Karpas-422 (cell line): Measurements from ENCODE around the gene LRRC37B. TPM values are rescaled to one million over a fixed set of nuclear protein-coding genes. Genes with fewer than 3 reads are reported as not detected.
"Not testable (repeated sequence)": the region's sequence is repeated elsewhere in the genome, so short reads cannot be mapped to it uniquely, and the experiment has no call there.

Experiments
- DNase-seq: peaks from one replicate; pipeline ENCODE4 v3.0.0-alpha.2; 2015
- H2AFZ ChIP-seq: fragments of 200-600 bp; sonication (generic); 2 replicates; pipeline ENCODE4 v1.6.1; 2014; ENCODE audit warnings: antibody characterized with exemption, low read length, mixed read lengths
- H3K27ac ChIP-seq: fragments of 200-600 bp; sonication (generic); 2 replicates; pipeline ENCODE4 v1.5.1; 2014; ENCODE audit warnings: mild to moderate bottlenecking, low read length, moderate library complexity
- H3K27me3 ChIP-seq: fragments of 200-600 bp; sonication (generic); 2 replicates; pipeline ENCODE4 v1.6.1; 2014; ENCODE audit warnings: low read length, mixed read lengths
- H3K36me3 ChIP-seq: fragments of 200-600 bp; sonication (generic); 2 replicates; pipeline ENCODE4 v1.6.1; 2014; ENCODE audit warnings: low read length, mixed read lengths; ENCODE audit not compliant: insufficient read depth
- H3K4me1 ChIP-seq: fragments of 200-600 bp; sonication (generic); 2 replicates; pipeline ENCODE4 v1.6.1; 2014; ENCODE audit warnings: mild to moderate bottlenecking, low read length, mixed read lengths
- H3K4me2 ChIP-seq: fragments of 200-600 bp; sonication (generic); 2 replicates; pipeline ENCODE4 v1.6.1; 2014; ENCODE audit warnings: low read length, low read depth, mild to moderate bottlenecking; ENCODE audit not compliant: poor library complexity, severe bottlenecking
- H3K4me3 ChIP-seq: fragments of 200-600 bp; sonication (generic); 2 replicates; pipeline ENCODE4 v1.5.1; 2014; ENCODE audit warnings: mild to moderate bottlenecking, antibody characterized with exemption, low read length, mixed read lengths
- H3K79me2 ChIP-seq: fragments of 200-600 bp; sonication (generic); 2 replicates; pipeline ENCODE4 v1.6.1; 2014; ENCODE audit warnings: mild to moderate bottlenecking, low read length, mixed read lengths
- H3K9ac ChIP-seq: fragments of 200-600 bp; sonication (generic); 2 replicates; pipeline ENCODE4 v1.6.0; 2014; ENCODE audit warnings: low read length
- H3K9me2 ChIP-seq: fragments of 200-600 bp; sonication (generic), shearing (Covaris generic); replicated peaks from 2 replicates; pipeline ENCODE4 v1.6.0; 2014; ENCODE audit warnings: mild to moderate bottlenecking, low read length, moderate library complexity; ENCODE audit not compliant: insufficient read depth
- H3K9me3 ChIP-seq: fragments of 300-700, 200-600 bp; sonication (generic); 2 replicates; pipeline ENCODE4 v1.6.1; 2014; ENCODE audit warnings: low read length, mixed read lengths
- H4K20me1 ChIP-seq: fragments of 200-600 bp; sonication (generic); 2 replicates; pipeline ENCODE4 v1.6.1; 2014; ENCODE audit warnings: mild to moderate bottlenecking, antibody characterized with exemption, low read length, low read depth; ENCODE audit not compliant: insufficient read depth
- total RNA-seq: library from RNA; depleted of rRNA; stranded (reverse); fragments of >200 nt; shearing (Covaris generic); gene quantifications from 2 replicates; pipeline ENCODE4 v1.2.3, GENCODE V29; 2014; ENCODE audit warnings: low replicate concordance

Gene LRRC37B
- total RNA-seq, 1 experiment from 2014 or later, result 12.5 TPM

GRCh38 chr17:32066863-32067642 is 59.9 kb downstream of the LRRC37B start:
- H3K4me2 ChIP-seq, H4K20me1 ChIP-seq, H3K9me2 ChIP-seq, H3K79me2 ChIP-seq, H3K36me3 ChIP-seq, H3K27me3 ChIP-seq, H3K4me3 ChIP-seq, H3K9me3 ChIP-seq, H3K4me1 ChIP-seq, H3K27ac ChIP-seq: not testable (repeated sequence)
- 0 out of 2 replicates have a peak overlapping the region, but pooled peaks have one; percentile 48 for H2AFZ ChIP-seq
- peak; percentile 46 for DNase-seq
- H3K9ac ChIP-seq, result 0 out of 2 replicates have a peak overlapping the region, but pooled peaks have one; percentile 7

GRCh38 chr17:32069067-32069466 is 61.9 kb downstream of the LRRC37B start:
- not testable (repeated sequence) for DNase-seq, H3K4me2 ChIP-seq

GRCh38 chr17:32071961-32072360 is 64.8 kb downstream of the LRRC37B start:
- H3K27ac ChIP-seq, DNase-seq: not testable (repeated sequence)

More at GRCh38 chr17:32069067-32069466, 61.9 kb downstream of the LRRC37B start:
- H3K9me2 ChIP-seq, H3K4me3 ChIP-seq, H2AFZ ChIP-seq, H3K36me3 ChIP-seq, H3K9ac ChIP-seq, H3K4me1 ChIP-seq, H4K20me1 ChIP-seq, H3K27me3 ChIP-seq, H3K79me2 ChIP-seq, H3K9me3 ChIP-seq, H3K27ac ChIP-seq: not testable (repeated sequence)

GRCh38 chr17:32073131-32073530 is 65.9 kb downstream of the LRRC37B start:
- H3K79me2 ChIP-seq, H2AFZ ChIP-seq, H3K9ac ChIP-seq, H3K9me3 ChIP-seq, H4K20me1 ChIP-seq, H3K4me2 ChIP-seq, H3K27me3 ChIP-seq, H3K27ac ChIP-seq, H3K4me1 ChIP-seq, H3K4me3 ChIP-seq, H3K36me3 ChIP-seq, H3K9me2 ChIP-seq, DNase-seq: not testable (repeated sequence)

More at GRCh38 chr17:32071961-32072360, 64.8 kb downstream of the LRRC37B start:
- H3K9me2 ChIP-seq, H4K20me1 ChIP-seq, H3K9me3 ChIP-seq, H3K36me3 ChIP-seq, H3K4me2 ChIP-seq, H3K27me3 ChIP-seq, H3K4me1 ChIP-seq, H3K79me2 ChIP-seq, H2AFZ ChIP-seq, H3K9ac ChIP-seq, H3K4me3 ChIP-seq: not testable (repeated sequence)

GRCh38 chr17:32079753-32080152 is 72.6 kb downstream of the LRRC37B start:
- not testable (repeated sequence) for H3K4me2 ChIP-seq, H4K20me1 ChIP-seq, H3K9me2 ChIP-seq, H3K4me3 ChIP-seq, H3K4me1 ChIP-seq, H3K27me3 ChIP-seq, H2AFZ ChIP-seq, H3K79me2 ChIP-seq, H3K9ac ChIP-seq, H3K36me3 ChIP-seq, H3K27ac ChIP-seq, H3K9me3 ChIP-seq
- DNase-seq, result peak; percentile 42

- not testable (repeated sequence) for H3K27ac ChIP-seq, H3K4me3 ChIP-seq, H3K9me3 ChIP-seq, H3K4me1 ChIP-seq, H3K9ac ChIP-seq, DNase-seq, H3K79me2 ChIP-seq, H3K27me3 ChIP-seq, H2AFZ ChIP-seq, H3K36me3 ChIP-seq, H3K4me2 ChIP-seq, H4K20me1 ChIP-seq, H3K9me2 ChIP-seq
Measured at GRCh38 chr17:32083550-32083979, 76.4 kb downstream of the LRRC37B start.

GRCh38 chr17:32084003-32084941 is 77.1 kb downstream of the LRRC37B start:
- H3K36me3 ChIP-seq, H3K27me3 ChIP-seq, H4K20me1 ChIP-seq, H3K9ac ChIP-seq, H2AFZ ChIP-seq, H3K79me2 ChIP-seq, H3K9me2 ChIP-seq, H3K4me2 ChIP-seq, DNase-seq, H3K9me3 ChIP-seq, H3K4me3 ChIP-seq, H3K4me1 ChIP-seq, H3K27ac ChIP-seq: not testable (repeated sequence)
